Ectodermal cell (in vitro differentiated cells): ENCODE data around the gene DMRTA2.

Experiments used
- H3K27ac ChIP-seq: 2 replicates; pipeline ENCODE4 v1.7.0; 2013; ENCODE audit warnings: mild to moderate bottlenecking, low read depth, low read length; ENCODE audit not compliant: insufficient read depth, poor library complexity, severe bottlenecking
- H3K27me3 ChIP-seq: 2 replicates; pipeline ENCODE4 v1.7.0; 2013; ENCODE audit warnings: mild to moderate bottlenecking, low read length; ENCODE audit not compliant: insufficient read depth, control insufficient read depth, poor library complexity, severe bottlenecking
- H3K36me3 ChIP-seq: one replicate; pipeline ENCODE4 v1.7.0; 2013; ENCODE audit warnings: low read length; ENCODE audit not compliant: control insufficient read depth, insufficient read depth
- H3K4me1 ChIP-seq: one replicate; pipeline ENCODE4 v1.7.0; 2013; ENCODE audit warnings: low read length; ENCODE audit not compliant: control insufficient read depth, insufficient read depth
- H3K4me3 ChIP-seq: 2 replicates; pipeline ENCODE4 v1.7.0; 2013; ENCODE audit warnings: low read depth, low read length, control low read depth; ENCODE audit not compliant: insufficient read depth
- H3K9me3 ChIP-seq: 2 replicates; pipeline ENCODE4 v1.7.0; 2013; ENCODE audit warnings: mild to moderate bottlenecking, low read length, moderate library complexity; ENCODE audit not compliant: control insufficient read depth
- WGBS, 2 experiments: methylation state at CpG; one replicate each; pipeline ENCODE4 v1.1.7; 2013; ENCODE audit warnings: missing lambda C conversion rate in 2 of 2; 5-methylcytosine and 5-hydroxymethylcytosine counted together

Gene DMRTA2

DNA sequence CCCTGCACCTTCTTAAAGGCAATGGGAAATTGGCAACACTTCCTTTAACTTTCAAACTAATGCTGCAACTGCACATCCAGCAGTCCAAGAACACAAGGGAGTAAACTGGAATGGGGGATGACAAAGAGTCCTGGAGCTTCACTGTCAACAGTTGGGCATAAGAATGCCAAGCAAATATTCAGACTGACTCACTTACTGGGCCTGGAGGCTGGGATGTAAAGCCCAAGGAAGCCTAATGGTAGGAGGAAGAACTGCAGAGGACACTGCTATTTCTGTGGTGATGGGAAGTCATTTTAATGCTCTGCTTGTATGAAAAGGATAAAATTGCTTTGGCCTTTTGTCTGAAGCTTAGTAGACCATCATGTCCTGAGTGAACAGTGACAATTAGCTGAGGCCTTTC is 15.7 kb upstream of the DMRTA2 start:
- no peak overlapping the region for H3K27ac ChIP-seq
- H3K4me1 ChIP-seq, result no peaks in the 10 kb centered on the region
- peaks cover 7% of the 10 kb centered on the region for H3K27me3 ChIP-seq
- no peak overlapping the region for H3K4me3 ChIP-seq
- H3K36me3 ChIP-seq, result peaks cover 5% of the 10 kb centered on the region
- no peaks in the 10 kb centered on the region for H3K9me3 ChIP-seq

DNA sequence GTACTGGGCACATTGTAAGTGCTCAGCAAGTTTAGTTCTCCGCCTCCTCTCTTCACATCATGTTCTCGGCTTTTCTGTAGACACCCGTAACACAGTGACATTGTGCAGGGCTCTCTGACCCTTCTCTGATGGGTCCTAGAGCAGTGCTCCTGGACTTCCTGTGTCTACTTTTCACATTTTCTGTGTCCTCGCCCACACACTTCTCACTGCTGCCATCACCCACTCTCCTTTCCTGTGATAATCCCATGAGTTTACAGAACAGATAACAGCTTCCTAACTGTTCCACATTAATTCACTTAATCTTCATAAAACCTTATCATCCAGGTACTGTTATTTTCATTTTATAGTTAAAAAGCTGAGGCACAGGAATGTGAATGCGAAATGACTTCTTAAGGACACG is 13.2 kb upstream of the DMRTA2 start:
- H3K27me3 ChIP-seq, result peaks cover 31% of the 10 kb centered on the region
- no peaks in the 10 kb centered on the region for H3K9me3 ChIP-seq
- no peak overlapping the region for H3K4me3 ChIP-seq
- no peak overlapping the region for H3K27ac ChIP-seq
- peaks cover 5% of the 10 kb centered on the region for H3K36me3 ChIP-seq
- no peaks in the 10 kb centered on the region for H3K4me1 ChIP-seq
- WGBS, 2 experiments, result 89 to 91% methylated on average over 6 of the region's 6 CpGs

GRCh38 chr1:50430010-50430405 is 6.8 kb upstream of the DMRTA2 start:
- Histone ChIP-seq H3K27ac (no peak overlapping the region), H3K9me3 (no peaks in the 10 kb centered on the region), H3K4me1 (peaks cover 8% of the 10 kb centered on the region), H3K36me3 (no peaks in the 10 kb centered on the region), H3K4me3 (no peak overlapping the region), H3K27me3 (peaks cover 96% of the 10 kb centered on the region)
- WGBS, 2 experiments, result 0 to 16% methylated on average over 1 to 4 of the region's 5 CpGs

DNA sequence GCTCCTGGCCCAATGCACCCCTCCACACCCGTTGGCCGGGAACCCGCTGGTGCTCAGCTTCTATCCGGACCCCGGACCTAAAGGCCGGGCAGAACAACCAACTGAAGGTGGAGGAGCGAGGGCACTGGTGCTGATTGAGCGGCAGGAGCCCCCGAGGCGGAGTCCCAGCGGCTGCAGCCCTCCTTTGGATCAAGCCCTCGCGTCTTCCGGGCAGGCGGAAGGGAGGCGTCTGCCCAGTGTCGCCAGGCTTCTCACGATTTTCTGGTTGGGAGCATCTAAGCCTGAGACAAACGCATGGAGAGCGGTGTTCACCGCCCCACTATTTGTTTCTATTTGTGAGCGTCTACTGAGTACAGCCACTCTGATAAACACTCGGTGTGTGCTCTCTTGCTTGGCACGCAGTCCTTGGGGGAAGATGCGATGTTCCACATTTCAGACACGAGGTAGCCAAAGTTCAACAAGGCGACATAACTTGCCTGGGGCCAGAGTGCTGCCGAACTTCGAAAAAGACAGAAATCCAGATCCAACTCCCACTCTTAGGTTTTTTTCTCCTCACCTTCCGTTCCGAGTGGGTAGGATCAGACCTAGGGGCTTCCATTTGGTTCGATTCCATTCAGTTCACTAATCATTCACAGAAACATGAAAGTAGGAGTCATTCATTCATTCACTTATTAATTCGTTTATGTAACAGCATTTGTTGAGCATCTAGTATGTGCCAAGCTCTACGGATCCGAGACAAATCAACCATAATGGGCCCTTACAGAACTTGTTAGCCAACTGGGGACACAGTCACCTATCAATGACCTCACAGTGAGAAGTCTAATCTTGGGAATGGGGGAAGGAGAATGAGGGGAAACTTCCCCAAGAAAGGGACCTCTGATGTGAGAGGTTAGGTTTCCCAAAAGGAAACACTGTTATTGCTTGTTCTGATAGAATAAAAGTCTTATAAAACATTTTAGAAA is 4.9 kb upstream of the DMRTA2 start:
- H3K9me3 ChIP-seq, result no peaks in the 10 kb centered on the region
- no peak overlapping the region for H3K27ac ChIP-seq
- peaks cover 100% of the 10 kb centered on the region for H3K27me3 ChIP-seq
- 5 to 6% methylated on average over 35 of the region's 35 CpGs for WGBS, 2 experiments
- H3K4me3 ChIP-seq, result no peak overlapping the region
- H3K4me1 ChIP-seq, result peaks cover 8% of the 10 kb centered on the region
- H3K36me3 ChIP-seq, result no peaks in the 10 kb centered on the region

DNA sequence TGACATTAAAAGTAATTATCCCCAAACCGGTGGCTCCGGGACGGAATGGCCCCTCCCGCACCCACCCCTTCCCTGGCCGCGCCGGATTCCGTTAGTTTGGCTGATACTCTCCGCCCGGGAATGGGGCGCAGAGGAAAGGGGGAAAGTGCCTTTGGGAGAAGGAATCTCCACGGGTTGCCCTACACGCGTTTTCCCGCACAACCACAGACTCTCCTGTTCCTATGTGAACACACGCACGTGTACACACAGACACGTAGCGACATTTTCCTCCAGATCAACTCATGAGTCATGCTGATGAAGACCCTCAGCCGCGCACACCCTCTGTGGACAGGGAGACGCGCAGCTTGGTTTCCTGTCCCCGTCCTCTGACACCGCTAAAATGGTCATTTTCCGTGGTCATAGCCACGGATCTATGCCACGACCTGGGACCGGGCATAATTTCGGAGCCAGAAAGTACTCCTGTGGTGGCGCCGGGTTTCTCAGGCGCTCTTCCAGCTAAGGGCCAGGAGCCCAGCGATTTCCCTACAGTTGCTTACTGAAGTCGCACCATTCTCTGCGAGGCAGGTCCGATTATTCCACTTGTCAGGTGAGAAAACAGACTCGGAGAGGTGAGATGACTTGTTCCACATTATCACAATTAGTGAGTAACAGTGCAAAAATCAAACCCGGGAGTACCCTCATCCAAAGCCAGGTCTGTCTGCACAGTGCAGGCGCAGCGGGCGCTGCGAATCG is 4.0 kb upstream of the DMRTA2 start:
- H3K4me3 ChIP-seq, result no peak overlapping the region
- peaks cover 100% of the 10 kb centered on the region for H3K27me3 ChIP-seq
- no peak overlapping the region for H3K27ac ChIP-seq
- peaks cover 15% of the 10 kb centered on the region for H3K4me1 ChIP-seq
- no peaks in the 10 kb centered on the region for H3K9me3 ChIP-seq
- H3K36me3 ChIP-seq, result no peaks in the 10 kb centered on the region
- 2 to 3% methylated on average over 44 of the region's 44 CpGs for WGBS, 2 experiments

DNA sequence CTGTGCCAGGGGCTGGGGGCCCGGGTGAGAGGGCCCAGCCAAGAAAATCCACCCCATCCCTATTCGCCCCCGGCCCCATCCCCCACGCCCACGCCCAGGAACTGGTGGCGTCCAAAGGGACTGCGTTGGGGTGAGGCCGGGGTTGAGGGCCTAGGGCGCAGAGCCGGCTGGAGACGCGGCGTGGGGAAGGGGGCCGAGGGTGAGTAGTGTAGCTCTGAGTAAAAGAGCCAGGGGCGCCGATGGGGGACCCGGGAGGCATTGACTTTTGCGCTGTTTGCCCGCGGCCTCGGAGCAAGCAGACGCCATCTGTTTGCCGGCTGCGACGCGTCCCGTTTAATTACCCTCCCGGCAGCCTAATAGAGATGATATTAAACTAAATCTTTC is 3.5 kb upstream of the DMRTA2 start:
- Histone ChIP-seq H3K9me3 (no peaks in the 10 kb centered on the region), H3K27me3 (peaks cover 100% of the 10 kb centered on the region), H3K27ac (no peak overlapping the region), H3K36me3 (no peaks in the 10 kb centered on the region), H3K4me1 (peaks cover 15% of the 10 kb centered on the region), H3K4me3 (no peak overlapping the region)
- WGBS, 2 experiments, result 2% methylated on average over 27 to 28 of the region's 28 CpGs

- peaks cover 15% of the 10 kb centered on the region for H3K4me1 ChIP-seq
- no peaks in the 10 kb centered on the region for H3K9me3 ChIP-seq
- peaks cover 100% of the 10 kb centered on the region for H3K27me3 ChIP-seq
- H3K4me3 ChIP-seq, result no peak overlapping the region
- 5 to 8% methylated on average over 20 of the region's 20 CpGs for WGBS, 2 experiments
- H3K27ac ChIP-seq, result no peak overlapping the region
- no peaks in the 10 kb centered on the region for H3K36me3 ChIP-seq
Observed at GRCh38 chr1:50426108-50426700, 3.0 kb upstream of the DMRTA2 start.

DNA sequence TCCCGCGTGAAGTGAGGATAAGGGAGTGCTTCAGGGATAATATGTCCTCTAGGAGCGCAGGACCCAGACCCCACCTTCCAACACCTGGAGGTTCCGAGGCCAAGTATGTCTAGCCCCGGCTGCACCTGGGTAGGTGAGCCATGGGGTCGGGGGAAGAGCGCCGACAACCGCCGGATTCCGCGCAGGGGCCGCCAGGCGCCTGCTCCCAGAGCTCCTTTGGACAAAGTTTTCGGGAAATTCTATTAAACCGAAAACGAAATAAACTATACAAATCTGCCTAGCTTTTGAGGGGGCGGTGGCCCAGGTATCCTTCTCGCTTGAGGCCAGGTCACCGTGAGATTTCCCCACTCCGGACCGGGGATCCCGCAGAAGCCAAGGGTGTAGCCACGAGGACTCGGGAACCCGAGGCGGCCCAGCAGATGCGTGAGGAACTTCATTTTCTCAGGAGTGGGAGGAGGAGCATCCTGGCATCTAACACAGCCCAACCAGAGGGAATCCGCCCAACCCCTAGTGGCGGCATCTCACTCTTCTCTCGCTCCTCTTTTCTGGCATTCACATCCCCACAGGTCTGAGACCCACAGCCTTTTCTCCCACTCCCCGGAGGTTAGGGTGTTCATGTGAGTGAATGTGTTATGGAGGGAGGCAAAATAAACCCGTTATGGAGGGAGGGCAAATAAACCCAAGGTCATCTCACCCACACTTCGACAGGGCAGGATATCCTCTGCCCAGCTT is 2.3 kb upstream of the DMRTA2 start:
- Histone ChIP-seq H3K4me1 (peaks cover 12% of the 10 kb centered on the region), H3K9me3 (no peaks in the 10 kb centered on the region)
- WGBS, 2 experiments, result 4% methylated on average over 32 to 34 of the region's 34 CpGs

DNA sequence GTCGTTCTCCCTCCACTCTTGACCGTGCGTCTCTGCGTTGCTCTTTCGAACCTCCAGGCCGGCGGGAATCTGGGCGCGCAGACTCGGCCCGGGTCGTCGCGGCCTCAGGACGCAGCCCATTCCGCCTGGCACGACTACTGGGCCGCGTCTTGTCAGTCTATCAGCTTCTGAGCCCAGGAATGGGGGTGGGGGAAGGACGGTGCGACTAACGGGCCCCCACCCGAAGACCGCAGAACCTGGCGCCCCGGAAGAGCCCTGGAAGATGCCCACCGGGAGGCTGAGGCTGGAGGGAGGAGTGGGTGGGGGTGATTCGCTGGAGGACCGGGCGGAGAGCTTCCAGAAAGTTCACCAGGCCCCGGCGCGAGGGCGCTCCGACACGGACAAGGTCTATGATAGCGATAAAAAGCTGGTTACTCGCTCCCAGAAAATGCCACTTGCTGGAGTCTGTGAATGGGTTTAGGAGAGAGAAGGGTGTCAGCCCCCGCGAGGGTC is 1.7 kb upstream of the DMRTA2 start:
- H3K4me1 ChIP-seq, result peaks cover 6% of the 10 kb centered on the region
- no peaks in the 10 kb centered on the region for H3K9me3 ChIP-seq
- H3K4me3 ChIP-seq, result no peak overlapping the region
- no peak overlapping the region for H3K27ac ChIP-seq
- no peaks in the 10 kb centered on the region for H3K36me3 ChIP-seq
- WGBS, 2 experiments, result 2 to 3% methylated on average over 40 of the region's 40 CpGs
- H3K27me3 ChIP-seq, result peaks cover 100% of the 10 kb centered on the region

More for the DNA sequence above, 2.3 kb upstream of the DMRTA2 start:
- Histone ChIP-seq H3K4me3 (no peak overlapping the region), H3K27me3 (peaks cover 100% of the 10 kb centered on the region), H3K36me3 (no peaks in the 10 kb centered on the region), H3K27ac (no peak overlapping the region)
